GM18870 (cell line): Measurements from ENCODE around the gene COL1A1.
A peak's percentile ranks its signal among the peaks of the same experiment; 100 is the strongest.

Experiments
- ATAC-seq: cut with Tn5 transposase; IDR thresholded peaks from one replicate; pipeline ENCODE4 v1.9.1; 2021; ENCODE audit warnings: moderate library complexity; ENCODE audit not compliant: unreplicated experiment

The COL1A1 gene

DNA sequence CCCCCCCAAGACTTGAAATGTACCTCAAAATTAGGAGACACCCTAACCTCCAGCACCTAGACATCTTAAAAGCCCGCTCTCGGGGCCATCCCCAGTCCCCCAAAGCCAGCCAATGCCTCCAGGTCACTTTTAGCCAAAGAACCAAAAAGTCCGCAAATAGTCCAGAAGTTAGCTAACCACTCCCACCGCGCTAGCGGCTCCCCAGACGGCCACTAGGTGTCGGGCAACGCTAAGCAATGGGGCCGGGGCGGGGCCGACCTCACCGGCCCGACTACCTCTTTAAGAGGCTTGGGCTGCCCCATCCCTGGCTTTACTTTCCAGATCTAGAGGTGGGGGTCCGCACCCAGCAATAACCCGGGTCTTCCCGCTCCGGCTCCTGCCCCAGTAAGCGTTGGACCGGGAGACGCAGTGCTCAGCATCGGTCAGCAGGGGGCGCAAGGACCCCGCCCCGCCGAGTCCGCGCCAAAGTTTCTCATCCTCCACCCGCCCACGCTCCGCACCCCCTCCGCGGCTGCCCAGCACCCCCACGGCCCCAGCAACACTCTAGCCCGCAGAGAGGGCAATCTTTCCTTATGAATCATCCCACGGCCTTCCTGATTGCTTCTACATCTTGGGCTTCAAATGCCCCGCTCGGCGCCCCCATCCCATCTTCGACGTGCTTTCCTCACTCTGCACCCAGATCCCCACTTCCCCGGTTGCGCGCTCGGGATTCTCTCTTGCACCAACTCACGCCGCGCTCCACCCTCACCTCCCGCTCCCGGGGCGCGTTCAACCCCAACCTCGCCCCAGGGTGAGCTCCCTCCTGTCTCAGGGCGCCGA, 765 bp downstream of the COL1A1 start:
- ATAC-seq, result peak; percentile 57

- peak; percentile 14 for ATAC-seq
These were observed 1.5 kb downstream of the COL1A1 start for GRCh38 chr17:50199803-50200456.

- no peak for ATAC-seq
These were observed 2.1 kb downstream of the COL1A1 start for GRCh38 chr17:50199211-50199802.

DNA sequence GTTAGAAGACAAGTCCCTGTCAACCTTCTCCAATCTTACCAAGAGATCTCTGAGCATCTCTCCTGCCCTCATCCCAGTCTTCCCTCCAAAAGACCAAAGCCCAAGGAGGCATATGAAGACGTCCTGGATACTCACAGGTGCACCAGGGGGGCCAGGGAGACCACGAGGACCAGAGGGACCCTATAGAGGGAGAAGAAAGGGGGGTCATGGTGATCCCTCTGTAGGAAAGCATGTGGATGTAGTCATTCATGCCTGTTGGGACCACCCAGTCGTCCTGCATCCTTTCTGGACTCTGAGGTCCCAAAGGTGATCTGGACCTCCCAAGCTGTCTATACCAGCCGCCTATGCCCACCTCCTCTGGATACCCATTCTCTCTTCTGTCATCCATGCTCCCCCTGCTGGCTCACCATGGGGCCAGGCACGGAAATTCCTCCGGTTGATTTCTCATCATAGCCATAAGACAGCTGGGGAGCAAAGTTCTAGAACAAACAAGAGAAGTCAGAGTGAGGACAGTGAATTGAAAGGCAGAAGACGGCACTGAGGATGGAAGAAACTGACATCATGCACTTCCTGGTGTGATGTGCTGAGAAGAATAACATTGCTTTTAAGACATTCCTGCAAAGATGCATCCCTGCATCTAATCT, 3.3 kb downstream of the COL1A1 start:
- no peak for ATAC-seq

DNA sequence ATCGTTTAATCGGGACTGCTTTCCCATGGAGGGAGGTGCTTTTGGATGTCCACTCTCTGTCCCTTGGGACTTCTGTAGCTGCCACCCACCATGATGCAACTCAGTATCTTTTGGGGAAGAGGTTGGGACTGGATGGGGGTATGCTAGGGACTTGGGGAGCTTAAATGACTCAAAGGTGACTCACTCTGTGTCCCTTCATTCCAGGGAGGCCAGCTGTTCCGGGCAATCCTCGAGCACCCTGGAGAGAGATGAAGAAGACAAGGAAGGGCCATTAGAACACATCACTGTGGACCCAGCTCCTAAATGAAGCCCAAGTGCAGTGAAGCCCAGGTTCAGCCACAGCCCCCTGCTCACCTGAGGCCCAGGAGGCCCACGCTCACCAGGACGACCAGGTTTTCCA, 4.6 kb downstream of the COL1A1 start:
- ATAC-seq, result no peak

- no peak for ATAC-seq
These were observed 5.4 kb downstream of the COL1A1 start for GRCh38 chr17:50196036-50196435.

- no peak for ATAC-seq
These were observed 6.2 kb downstream of the COL1A1 start for GRCh38 chr17:50194934-50195865.

DNA sequence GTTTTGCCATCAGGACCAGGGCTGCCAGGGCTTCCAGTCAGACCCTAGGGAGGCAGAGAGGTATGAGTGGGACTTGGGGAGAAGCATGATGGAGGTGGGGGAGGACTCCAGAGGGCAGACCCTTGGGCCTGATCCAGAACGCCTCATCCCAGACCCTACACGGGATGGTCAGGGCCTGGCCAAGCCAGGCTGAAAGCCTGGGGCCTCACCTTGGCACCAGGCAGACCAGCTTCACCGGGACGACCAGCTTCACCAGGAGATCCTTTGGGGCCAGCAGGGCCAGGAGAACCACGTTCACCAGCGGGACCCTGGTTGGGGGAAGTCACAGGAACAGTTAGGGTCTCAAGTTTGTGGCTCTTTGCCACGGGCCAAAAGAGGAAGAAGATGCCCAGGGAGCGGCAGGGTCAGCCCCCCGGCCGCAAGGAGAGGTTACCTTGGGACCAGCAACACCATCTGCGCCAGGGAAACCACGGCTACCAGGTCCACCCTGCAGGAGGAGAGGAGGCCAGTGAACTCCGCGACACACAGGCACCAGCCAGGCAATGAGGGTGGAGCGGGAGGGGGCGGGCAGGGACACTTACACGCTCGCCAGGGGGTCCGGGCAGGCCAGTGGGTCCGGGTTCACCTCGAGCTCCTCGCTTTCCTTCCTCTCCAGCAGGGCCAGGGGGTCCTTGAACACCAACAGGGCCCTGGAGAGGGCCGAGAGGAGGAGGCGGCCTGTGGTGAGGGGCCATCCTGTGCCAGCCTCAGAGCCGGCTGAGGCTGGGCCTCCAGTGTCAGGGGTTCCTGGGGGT, 7.1 kb downstream of the COL1A1 start:
- ATAC-seq, result no peak

DNA sequence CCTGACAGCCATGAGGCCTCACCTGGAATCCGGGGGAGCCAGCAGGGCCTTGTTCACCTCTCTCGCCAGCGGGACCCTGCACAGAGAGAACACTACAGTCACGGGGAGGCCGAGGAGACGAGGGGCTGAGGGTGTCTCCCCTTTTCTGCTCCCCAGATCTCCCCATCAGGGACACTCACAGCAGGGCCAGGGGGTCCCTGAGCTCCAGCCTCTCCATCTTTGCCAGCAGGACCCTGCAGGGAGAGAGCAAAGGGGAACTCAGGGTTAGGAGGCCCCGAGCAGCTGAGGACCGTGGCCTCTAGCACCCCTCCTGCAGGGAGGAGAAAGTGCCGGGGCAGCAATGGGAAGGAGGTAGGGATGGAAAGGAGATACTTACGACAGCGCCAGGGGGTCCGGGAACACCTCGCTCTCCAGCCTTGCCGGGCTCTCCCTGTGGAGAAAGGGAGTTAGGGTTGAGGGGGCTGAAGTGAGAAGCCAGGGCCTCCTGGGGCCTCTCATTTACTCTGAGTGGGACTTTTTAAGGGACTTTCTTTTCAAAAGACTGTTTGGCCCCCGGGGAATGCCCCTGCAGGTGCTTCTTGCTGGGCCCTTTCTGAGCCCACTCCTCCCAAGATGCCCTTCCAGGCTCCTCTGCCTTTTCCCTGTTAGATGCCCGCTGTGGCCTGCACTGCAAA, 8.7 kb downstream of the COL1A1 start:
- ATAC-seq, result no peak

GRCh38 chr17:50192144-50192617, 9.2 kb downstream of the COL1A1 start:
- ATAC-seq, result no peak

- no peak for ATAC-seq
These were observed 9.9 kb downstream of the COL1A1 start for GRCh38 chr17:50191359-50192143.

GRCh38 chr17:50190603-50191358, 10.7 kb downstream of the COL1A1 start:
- ATAC-seq, result no peak

DNA sequence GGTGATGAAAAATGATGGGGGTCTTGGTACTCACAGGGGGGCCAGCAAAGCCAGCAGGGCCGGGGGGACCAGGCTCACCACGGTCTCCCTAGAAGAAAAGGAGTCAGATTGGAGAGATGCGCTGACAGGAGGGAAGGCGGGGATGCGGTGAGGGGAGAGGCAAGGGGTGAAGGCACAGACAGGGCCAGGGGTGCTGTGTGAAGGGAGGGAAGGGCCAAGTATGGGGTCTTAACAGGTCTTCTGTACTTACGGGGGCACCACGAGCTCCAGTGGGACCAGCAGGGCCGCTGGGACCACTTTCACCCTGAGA, 11.2 kb downstream of the COL1A1 start:
- no peak for ATAC-seq

DNA sequence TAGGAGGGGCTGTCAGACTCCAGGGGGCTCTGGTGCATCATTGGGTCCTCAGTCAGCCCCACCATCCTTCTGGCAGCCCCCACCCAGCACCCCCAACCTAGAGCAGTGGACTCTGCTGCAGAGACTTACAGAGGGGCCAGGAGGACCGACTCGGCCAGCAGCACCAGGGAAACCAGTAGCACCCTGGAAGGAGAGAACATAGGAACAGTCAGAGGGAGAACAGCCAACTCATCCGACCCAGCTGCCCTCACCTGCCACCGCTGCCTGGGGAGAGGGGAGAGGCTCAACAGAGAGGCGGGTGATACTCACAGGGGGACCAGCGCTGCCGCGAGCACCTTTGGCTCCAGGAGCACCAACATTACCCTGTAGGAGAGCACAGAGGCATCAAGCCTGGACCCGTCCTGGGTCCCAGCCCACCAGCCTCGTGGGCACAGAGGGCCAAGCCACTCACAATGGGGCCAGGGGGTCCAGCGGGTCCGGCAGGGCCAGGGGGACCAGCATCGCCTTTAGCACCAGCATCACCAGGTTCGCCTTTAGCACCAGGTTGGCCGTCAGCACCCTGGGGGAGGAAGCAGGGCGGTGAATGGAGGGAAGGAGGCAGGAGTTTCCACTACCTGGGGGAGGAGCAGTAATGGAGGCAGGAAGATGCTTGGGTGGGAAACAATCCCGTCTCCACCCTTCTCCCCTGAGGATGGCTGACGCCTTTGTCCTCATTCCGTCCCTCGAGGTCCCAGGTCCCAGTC, 11.7 kb downstream of the COL1A1 start:
- ATAC-seq, result no peak

GRCh38 chr17:50188921-50189549, 12.4 kb downstream of the COL1A1 start:
- ATAC-seq, result no peak

DNA sequence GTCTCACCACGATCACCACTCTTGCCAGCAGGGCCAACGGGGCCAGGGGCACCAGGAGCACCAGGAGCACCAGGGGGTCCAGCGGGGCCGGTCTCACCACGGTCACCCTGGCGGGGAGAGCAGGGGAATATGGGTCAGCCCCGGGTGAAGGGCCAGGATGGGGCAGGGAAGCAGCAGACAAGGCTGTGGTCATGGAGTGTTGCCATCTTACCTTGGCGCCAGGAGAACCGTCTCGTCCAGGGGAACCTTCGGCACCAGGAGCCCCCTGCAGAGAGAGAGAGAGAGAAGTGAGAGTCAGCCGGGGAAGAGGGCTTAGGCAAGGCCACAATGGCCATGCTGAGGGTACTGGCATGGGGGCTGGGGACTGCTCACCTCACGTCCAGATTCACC, 12.9 kb downstream of the COL1A1 start:
- ATAC-seq, result no peak
